NT2/D1 (cell line): ENCODE results near the gene FER.

ENCODE experiments used
- DNase-seq: peaks from one replicate; pipeline ENCODE4 v3.0.0-alpha.2; 2011; ENCODE audit warnings: low read depth, low spot score
- H3K27me3 ChIP-seq: 2 replicates; pipeline ENCODE4 v1.6.0; 2011; ENCODE audit warnings: mild to moderate bottlenecking; ENCODE audit not compliant: insufficient read length, insufficient read depth
- H3K36me3 ChIP-seq: 2 replicates; pipeline ENCODE4 v1.6.1; 2011; ENCODE audit warnings: mild to moderate bottlenecking, low read length, mixed read lengths; ENCODE audit not compliant: insufficient read depth, insufficient read length
- H3K4me1 ChIP-seq: 2 replicates; pipeline ENCODE4 v1.5.1; 2011; ENCODE audit not compliant: insufficient read depth, insufficient read length
- H3K4me3 ChIP-seq: 2 replicates; pipeline ENCODE4 v1.5.1; 2011; ENCODE audit warnings: low read depth; ENCODE audit not compliant: insufficient read length
- H3K9ac ChIP-seq: 2 replicates; pipeline ENCODE4 v1.6.0; 2011; ENCODE audit warnings: low read depth; ENCODE audit not compliant: insufficient read length
- H3K9me3 ChIP-seq: 2 replicates; pipeline ENCODE4 v1.5.1; 2011; ENCODE audit warnings: mild to moderate bottlenecking, low read length; ENCODE audit not compliant: insufficient read depth
- SUZ12 ChIP-seq: IDR thresholded peaks from 2 replicates; pipeline ENCODE4 v1.6.1; 2011; ENCODE audit not compliant: insufficient read length, insufficient read depth; ENCODE audit errors: extremely low read depth
- YY1 ChIP-seq: IDR thresholded peaks from 2 replicates; pipeline ENCODE4 v1.6.1; 2011; ENCODE audit not compliant: insufficient read length, insufficient read depth
- ZNF274 ChIP-seq: IDR thresholded peaks from 2 replicates; pipeline ENCODE4 v1.6.1; 2011; ENCODE audit warnings: mild to moderate bottlenecking, low read depth, low read length

FER gene

DNA sequence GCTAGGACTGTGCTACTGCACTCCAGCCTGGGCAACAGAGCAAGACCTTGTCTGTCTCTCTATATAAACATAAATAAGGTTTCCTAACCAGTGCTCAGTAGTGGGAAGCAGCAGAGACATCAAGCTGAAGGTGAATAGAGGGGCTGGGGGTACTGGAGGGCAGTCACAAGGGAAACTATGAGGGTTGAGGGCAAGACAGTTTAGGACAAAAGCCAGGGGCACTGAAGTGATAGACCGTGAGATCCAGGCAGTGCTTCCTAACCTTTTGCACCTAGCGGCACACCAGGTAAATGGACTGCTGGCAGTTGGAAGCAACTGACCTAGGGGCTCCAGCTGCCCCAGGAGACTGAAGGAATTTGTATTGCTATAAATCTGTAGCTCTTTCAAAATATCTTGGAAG is 483.6 kb downstream of the FER start:
- H3K4me3 ChIP-seq, result no peak overlapping the region
- H3K27me3 ChIP-seq, result no peaks in the 10 kb centered on the region
- no peaks in the 10 kb centered on the region for H3K9me3 ChIP-seq
- no peak overlapping the region for H3K9ac ChIP-seq
- TF ChIP-seq YY1, result no peak
- TF ChIP-seq SUZ12, result no peak
- TF ChIP-seq ZNF274, result no peak
- no peak for DNase-seq
- no peaks in the 10 kb centered on the region for H3K4me1 ChIP-seq
- no peaks in the 10 kb centered on the region for H3K36me3 ChIP-seq

DNA sequence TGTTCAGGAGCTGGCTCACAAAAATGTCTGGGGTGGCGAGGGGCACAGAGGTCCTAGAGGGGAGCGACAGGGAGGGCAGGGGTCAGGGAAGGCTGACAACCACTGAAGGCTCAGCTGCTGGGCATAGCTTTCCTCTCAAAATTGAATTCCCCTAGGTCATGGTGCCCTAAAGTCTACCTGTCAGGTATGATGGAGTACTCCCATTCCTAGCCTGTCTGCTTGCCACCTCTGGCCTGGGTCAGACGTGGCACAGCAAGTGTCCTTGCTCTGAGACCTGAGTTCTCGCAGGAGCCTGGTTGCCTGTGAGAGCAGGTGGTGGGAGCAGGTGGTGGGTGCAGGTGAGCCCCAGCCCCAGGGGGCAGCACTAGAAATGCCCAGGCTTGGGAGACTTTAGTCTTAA is 486.7 kb downstream of the FER start:
- Histone ChIP-seq H3K4me1 (no peaks in the 10 kb centered on the region), H3K4me3 (no peak overlapping the region), H3K9me3 (no peaks in the 10 kb centered on the region), H3K36me3 (no peaks in the 10 kb centered on the region), H3K9ac (no peak overlapping the region), H3K27me3 (no peaks in the 10 kb centered on the region)
- no peak for DNase-seq
- TF ChIP-seq SUZ12, result no peak

- Histone ChIP-seq H3K4me1 (no peaks in the 10 kb centered on the region), H3K27me3 (no peaks in the 10 kb centered on the region), H3K9ac (no peak overlapping the region), H3K4me3 (no peak overlapping the region), H3K9me3 (no peaks in the 10 kb centered on the region), H3K36me3 (no peaks in the 10 kb centered on the region)
- TF ChIP-seq YY1 (no peak), SUZ12 (no peak), ZNF274 (no peak)
- DNase-seq, result peak; percentile 5
These were observed 491.8 kb downstream of the FER start for GRCh38 chr5:109239456-109239855.

- H3K9ac ChIP-seq, result no peak overlapping the region
- TF ChIP-seq ZNF274 (no peak), YY1 (no peak), SUZ12 (no peak)
- peaks cover 14% of the 10 kb centered on the region for H3K9me3 ChIP-seq
- H3K4me3 ChIP-seq, result no peak overlapping the region
- H3K36me3 ChIP-seq, result no peaks in the 10 kb centered on the region
- no peak for DNase-seq
- no peaks in the 10 kb centered on the region for H3K4me1 ChIP-seq
- H3K27me3 ChIP-seq, result no peaks in the 10 kb centered on the region
These were observed 494.8 kb downstream of the FER start for GRCh38 chr5:109242518-109242917.

DNA sequence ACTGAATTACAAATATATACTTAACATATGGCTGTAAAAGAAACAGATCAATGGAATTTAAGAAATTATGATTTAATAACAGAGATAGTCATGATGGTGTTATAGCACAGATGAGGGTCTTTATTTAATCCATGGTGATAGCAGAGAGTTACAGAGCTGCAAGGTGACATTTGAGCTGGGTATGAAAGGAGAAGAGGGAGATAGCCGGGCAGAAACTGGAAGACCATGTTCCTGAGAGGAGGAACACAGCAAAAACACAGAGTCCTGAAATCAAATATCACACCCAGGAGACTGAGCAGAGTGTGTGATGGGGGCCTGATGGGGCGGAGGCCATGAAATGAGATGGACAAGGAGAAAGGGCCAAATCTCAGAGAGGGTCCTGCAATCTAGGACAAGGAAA is 498.7 kb downstream of the FER start:
- no peak for DNase-seq
- Histone ChIP-seq H3K4me1 (no peaks in the 10 kb centered on the region), H3K9ac (no peak overlapping the region), H3K4me3 (no peak overlapping the region), H3K9me3 (peaks cover 14% of the 10 kb centered on the region), H3K36me3 (no peaks in the 10 kb centered on the region), H3K27me3 (no peaks in the 10 kb centered on the region)
- TF ChIP-seq YY1 (no peak), SUZ12 (no peak), ZNF274 (no peak)
